Measurements from ENCODE around the gene MRPL38. TPM values are rescaled to one million over a fixed set of nuclear protein-coding genes. Genes with fewer than 3 reads are reported as not detected.

Gene MRPL38
- total RNA-seq, 4 donors from 2014 or later = 28.4 to 57.9 (median 46.0) TPM

DNA sequence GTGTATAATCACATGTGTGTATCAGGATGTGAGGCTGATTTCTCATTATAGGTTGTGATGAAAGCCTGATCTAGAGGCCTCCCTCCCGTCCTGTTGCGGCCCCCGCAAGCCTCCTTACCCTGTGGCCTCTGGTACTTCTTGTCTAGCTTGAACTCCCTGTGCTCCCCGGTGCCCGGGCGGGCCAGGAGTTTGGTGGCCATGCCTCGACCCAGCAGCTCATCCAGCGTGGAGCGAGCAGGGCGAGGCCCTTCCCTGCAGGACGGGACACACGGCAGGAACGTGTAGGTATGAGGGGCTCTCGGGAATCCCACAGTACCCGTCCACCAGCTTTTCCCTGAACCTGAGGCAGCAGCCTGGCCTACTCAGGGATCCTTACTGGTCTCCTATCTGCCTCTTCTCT lies 21.2 kb upstream of the MRPL38 start:
- TF ChIP-seq, protein P1, sequence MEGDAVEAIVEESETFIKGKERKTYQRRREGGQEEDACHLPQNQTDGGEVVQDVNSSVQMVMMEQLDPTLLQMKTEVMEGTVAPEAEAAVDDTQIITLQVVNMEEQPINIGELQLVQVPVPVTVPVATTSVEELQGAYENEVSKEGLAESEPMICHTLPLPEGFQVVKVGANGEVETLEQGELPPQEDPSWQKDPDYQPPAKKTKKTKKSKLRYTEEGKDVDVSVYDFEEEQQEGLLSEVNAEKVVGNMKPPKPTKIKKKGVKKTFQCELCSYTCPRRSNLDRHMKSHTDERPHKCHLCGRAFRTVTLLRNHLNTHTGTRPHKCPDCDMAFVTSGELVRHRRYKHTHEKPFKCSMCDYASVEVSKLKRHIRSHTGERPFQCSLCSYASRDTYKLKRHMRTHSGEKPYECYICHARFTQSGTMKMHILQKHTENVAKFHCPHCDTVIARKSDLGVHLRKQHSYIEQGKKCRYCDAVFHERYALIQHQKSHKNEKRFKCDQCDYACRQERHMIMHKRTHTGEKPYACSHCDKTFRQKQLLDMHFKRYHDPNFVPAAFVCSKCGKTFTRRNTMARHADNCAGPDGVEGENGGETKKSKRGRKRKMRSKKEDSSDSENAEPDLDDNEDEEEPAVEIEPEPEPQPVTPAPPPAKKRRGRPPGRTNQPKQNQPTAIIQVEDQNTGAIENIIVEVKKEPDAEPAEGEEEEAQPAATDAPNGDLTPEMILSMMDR (IDR thresholded peaks at IDR 0.05; ENCODE audit: low read depth) = no peak

GRCh38 chr17:75925103-75925502 lies 20.4 kb upstream of the MRPL38 start:
- TF ChIP-seq, protein P1 (IDR thresholded peaks at IDR 0.05; ENCODE audit: low read depth) = no peak

DNA sequence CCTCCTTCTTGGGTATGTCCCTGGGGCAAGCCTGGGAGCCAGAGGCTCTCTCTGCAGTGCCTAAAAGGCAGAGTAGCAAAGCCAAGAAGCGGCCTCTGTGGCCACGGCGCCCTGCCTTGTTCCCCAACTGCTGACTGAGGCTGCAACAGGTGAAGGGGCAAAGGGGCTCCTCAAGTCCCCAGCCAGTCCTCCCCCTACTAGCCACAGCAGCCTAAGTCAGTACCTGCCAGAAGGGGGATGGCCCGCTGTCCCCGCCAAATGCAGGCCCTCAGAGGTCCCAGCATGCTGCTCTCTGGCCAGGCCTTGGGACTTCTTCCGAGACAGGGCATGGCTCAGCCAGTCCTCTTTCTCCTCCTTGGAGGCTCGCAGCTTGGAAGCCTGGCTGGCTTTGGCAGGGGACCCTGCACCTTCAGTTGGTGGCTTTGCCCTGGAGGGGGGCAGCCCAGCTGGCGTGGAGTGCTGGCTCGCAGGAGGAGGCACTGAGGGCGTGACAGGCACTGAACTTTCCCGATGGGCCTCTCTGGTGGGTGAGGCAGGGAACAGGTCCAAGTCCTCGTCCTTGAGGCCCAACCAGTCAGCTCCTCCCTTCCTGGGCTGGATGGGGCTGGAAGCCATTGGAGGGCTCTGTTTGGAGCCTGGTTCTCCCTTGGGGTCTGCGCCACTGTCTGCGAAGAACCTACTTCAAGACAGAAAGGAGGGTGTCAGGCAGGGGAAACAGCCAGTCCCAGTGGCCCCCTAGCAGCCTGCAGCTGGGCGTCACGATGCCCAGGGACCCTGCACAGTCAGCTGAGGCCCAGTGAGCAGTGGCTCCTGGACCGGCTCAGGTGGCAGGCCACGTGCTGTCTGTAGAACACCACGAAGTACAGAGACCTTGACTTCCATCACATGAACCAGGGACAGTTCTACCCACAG lies 18.5 kb upstream of the MRPL38 start:
- TF ChIP-seq, protein P1 (IDR thresholded peaks at IDR 0.05; ENCODE audit: low read depth) = no peak

GRCh38 chr17:75922173-75922961 lies 17.7 kb upstream of the MRPL38 start:
- TF ChIP-seq, protein P1 (IDR thresholded peaks at IDR 0.05; ENCODE audit: low read depth) = no peak

DNA sequence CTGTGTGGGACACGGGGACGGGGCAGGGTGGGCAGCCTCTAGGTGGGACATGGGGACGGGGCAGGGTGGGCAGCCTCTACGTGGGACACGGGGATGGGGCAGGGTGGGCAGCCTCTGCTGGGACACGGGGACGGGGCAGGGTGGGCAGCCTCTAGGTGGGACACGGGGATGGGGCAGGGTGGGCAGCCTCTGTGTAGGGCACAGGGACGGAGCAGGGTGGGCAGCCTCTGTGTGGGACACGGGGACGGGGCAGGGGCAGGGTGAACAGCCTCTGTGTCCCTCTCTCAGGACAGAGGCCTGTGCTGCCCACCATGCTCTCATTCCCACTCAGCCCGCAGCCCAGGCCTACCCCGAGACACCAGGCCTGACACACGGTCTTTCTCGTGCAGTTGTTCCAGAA lies 16.9 kb upstream of the MRPL38 start:
- TF ChIP-seq, protein P1 (IDR thresholded peaks at IDR 0.05; ENCODE audit: low read depth) = no peak

- TF ChIP-seq, protein P1 (IDR thresholded peaks at IDR 0.05; ENCODE audit: low read depth) = no peak
These were observed 15.4 kb upstream of the MRPL38 start for GRCh38 chr17:75920045-75920560.

- TF ChIP-seq, protein P1 (IDR thresholded peaks at IDR 0.05; ENCODE audit: low read depth) = no peak
These were observed 14.9 kb upstream of the MRPL38 start for GRCh38 chr17:75919611-75920010.

Data from subcutaneous adipose tissue (tissue), 4 donors.